T-helper 2 cell treated with Interferon-gamma antibody and Interleukin-4, amounts not matched to agents 5 μg/mL and 100 μg/mL, for 36 hours (primary cell): ENCODE results near the gene CEMP1.
A peak's percentile ranks its signal among the peaks of the same experiment; 100 is the strongest.
"Not testable (repeated sequence)": the region's sequence is repeated elsewhere in the genome, so short reads cannot be mapped to it uniquely, and the experiment has no call there.

Experiments
- DNase-seq: peaks from one replicate; pipeline ENCODE4 v3.0.0; 2021; ENCODE audit warnings: low spot score
- H3K27ac Mint-ChIP-seq: one replicate; pipeline ENCODE4 v1.8.0; 2021; ENCODE audit warnings: mild to moderate bottlenecking, mixed read lengths
- H3K27me3 Mint-ChIP-seq: one replicate; pipeline ENCODE4 v1.8.0; 2021; ENCODE audit warnings: low read depth, mixed read lengths
- H3K36me3 Mint-ChIP-seq: one replicate; pipeline ENCODE4 v1.8.0; 2021; ENCODE audit warnings: low read depth, mixed read lengths
- H3K4me1 Mint-ChIP-seq: one replicate; pipeline ENCODE4 v1.8.0; 2021; ENCODE audit warnings: low read depth, mixed read lengths
- H3K4me3 Mint-ChIP-seq: one replicate; pipeline ENCODE4 v1.8.0; 2022; ENCODE audit warnings: mild to moderate bottlenecking, moderate library complexity, mixed read lengths
- H3K9me3 Mint-ChIP-seq: one replicate; pipeline ENCODE4 v1.8.0; 2021; ENCODE audit warnings: mixed read lengths

CEMP1 gene

DNA sequence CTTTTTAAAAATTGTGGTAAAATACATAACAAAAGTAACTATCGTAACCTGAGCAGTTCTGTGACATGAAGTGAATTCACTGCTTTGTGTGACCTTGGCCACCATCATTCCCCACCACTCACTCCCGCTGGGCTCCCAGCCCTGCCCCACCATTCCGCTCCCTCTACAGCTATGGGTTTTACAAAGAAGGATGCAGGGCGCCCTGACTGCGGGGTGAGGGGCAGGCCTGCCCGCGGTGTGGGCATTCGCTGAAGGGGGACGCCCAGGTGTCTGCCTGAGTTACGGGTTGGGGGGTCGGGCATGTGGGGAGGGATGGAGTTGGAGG, at the start of gene CEMP1:
Gene CEMP1, minus strand, starts transcription at position 38 of the 325 bp plus-strand sequence. CDS start 335 bp downstream, outside the sequence.
- Mint-ChIP-seq H3K9me3 (no peaks in the 10 kb centered on the region), H3K4me1 (peaks cover 14% of the 10 kb centered on the region), H3K27me3 (no peaks in the 10 kb centered on the region), H3K4me3 (peak within 1 kb of the TSS; percentile 99), H3K36me3 (peaks cover 4% of the 10 kb centered on the region), H3K27ac (peak within 1 kb of the TSS; percentile 100)
- DNase-seq: no peak

DNA sequence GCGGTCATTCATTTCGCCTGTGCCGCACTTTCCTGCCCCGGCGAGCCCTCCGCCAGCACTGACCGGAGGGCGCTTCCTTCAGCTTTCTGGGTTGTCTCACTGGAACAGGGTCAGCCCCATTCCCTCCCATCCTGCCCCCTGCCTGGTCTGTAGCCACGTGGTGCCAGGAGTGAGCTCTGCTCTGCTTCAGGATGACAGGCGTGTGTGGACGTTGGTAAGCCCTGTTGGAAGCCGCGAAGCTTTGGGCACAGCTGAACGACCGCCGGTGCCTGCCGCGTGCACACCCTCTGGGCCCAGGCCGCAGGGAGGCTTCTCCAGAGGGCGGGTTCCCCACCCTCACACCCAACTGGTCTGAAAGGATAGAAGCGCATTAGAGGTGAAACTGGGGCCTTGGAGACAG, 49.6 kb upstream of the CEMP1 start:
- H3K9me3 Mint-ChIP-seq, H3K27ac Mint-ChIP-seq, H3K4me3 Mint-ChIP-seq, H3K36me3 Mint-ChIP-seq, H3K4me1 Mint-ChIP-seq, DNase-seq, H3K27me3 Mint-ChIP-seq: not testable (repeated sequence)

- H3K36me3 Mint-ChIP-seq, H3K9me3 Mint-ChIP-seq, H3K27me3 Mint-ChIP-seq, DNase-seq, H3K4me1 Mint-ChIP-seq, H3K4me3 Mint-ChIP-seq, H3K27ac Mint-ChIP-seq: not testable (repeated sequence)
These were observed 48.9 kb upstream of the CEMP1 start for GRCh38 chr16:2580143-2580542.

GRCh38 chr16:2578905-2579304, 47.7 kb upstream of the CEMP1 start:
- not testable (repeated sequence) for H3K4me3 Mint-ChIP-seq, DNase-seq, H3K4me1 Mint-ChIP-seq, H3K27ac Mint-ChIP-seq, H3K36me3 Mint-ChIP-seq, H3K9me3 Mint-ChIP-seq, H3K27me3 Mint-ChIP-seq

- H3K36me3 Mint-ChIP-seq, H3K4me1 Mint-ChIP-seq, H3K27ac Mint-ChIP-seq, DNase-seq, H3K27me3 Mint-ChIP-seq, H3K9me3 Mint-ChIP-seq, H3K4me3 Mint-ChIP-seq: not testable (repeated sequence)
These were observed 45.8 kb upstream of the CEMP1 start for GRCh38 chr16:2577044-2577443.

GRCh38 chr16:2575839-2576238, 44.6 kb upstream of the CEMP1 start:
- H3K4me3 Mint-ChIP-seq, H3K27me3 Mint-ChIP-seq, H3K36me3 Mint-ChIP-seq, H3K27ac Mint-ChIP-seq, H3K9me3 Mint-ChIP-seq, H3K4me1 Mint-ChIP-seq, DNase-seq: not testable (repeated sequence)

DNA sequence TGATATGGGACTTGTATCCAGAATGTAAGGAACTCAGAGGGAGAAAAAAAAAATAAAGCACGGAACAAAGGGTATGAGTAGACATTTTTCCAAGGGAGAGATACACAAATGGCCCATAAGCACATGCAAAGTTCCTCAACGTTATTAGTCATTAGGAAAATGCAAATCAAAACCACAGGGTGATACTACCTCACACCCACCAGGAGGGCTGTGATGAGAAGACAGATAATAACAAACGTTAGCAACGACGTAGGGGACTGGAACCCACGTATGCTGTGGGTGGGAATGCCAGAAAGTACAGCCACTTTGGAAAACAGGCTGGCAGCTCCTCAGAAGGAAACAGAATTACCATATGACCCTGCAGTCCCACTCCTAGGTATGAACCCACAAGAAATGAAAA, 41.5 kb upstream of the CEMP1 start:
- H3K9me3 Mint-ChIP-seq, H3K27me3 Mint-ChIP-seq, H3K4me3 Mint-ChIP-seq, H3K4me1 Mint-ChIP-seq, H3K36me3 Mint-ChIP-seq, H3K27ac Mint-ChIP-seq, DNase-seq: not testable (repeated sequence)

DNA sequence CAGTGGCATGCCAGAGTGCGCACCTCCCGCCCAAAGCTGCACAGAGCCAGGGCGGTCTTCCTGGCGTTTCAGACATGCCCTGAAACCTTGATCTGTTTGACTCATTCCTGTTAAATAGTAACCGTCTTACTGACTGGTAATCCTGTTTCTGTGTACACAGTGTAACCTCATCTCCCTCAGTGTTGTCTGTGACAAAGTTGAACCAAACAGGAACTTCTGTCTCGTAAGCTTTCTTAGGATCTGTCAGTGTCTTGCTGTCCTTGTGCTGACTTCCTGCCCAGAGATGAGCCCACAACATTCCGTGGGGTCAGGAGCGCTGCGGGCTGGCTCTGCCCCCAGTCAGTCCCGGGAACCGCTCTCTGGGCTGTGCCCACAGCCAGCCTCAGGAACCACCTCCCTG, 37.4 kb upstream of the CEMP1 start:
- H3K4me3 Mint-ChIP-seq, H3K4me1 Mint-ChIP-seq, H3K9me3 Mint-ChIP-seq, H3K27ac Mint-ChIP-seq, H3K27me3 Mint-ChIP-seq, H3K36me3 Mint-ChIP-seq, DNase-seq: not testable (repeated sequence)

- H3K4me1 Mint-ChIP-seq, H3K4me3 Mint-ChIP-seq, H3K36me3 Mint-ChIP-seq, H3K27me3 Mint-ChIP-seq, H3K9me3 Mint-ChIP-seq, H3K27ac Mint-ChIP-seq, DNase-seq: not testable (repeated sequence)
These were observed 36.3 kb upstream of the CEMP1 start for GRCh38 chr16:2567506-2567905.

DNA sequence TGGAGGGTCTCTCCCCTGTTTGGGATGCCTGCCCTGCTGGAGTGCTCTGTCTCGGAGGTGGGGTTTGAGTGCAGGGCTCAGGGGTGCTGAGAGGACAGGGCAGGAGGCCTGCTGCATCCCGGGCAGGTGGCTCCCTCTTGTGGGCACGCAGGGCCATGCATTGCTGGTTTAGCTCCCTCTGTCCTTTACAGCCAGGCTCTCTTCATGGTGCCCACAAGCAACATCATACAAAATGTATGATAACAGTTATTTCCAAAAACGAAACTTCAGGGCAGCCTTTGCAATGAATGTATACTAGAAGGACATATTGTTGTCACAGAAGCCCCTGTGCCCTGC, 29.6 kb upstream of the CEMP1 start:
- not testable (repeated sequence) for H3K9me3 Mint-ChIP-seq, H3K4me3 Mint-ChIP-seq, H3K4me1 Mint-ChIP-seq, H3K27me3 Mint-ChIP-seq, H3K36me3 Mint-ChIP-seq, H3K27ac Mint-ChIP-seq
- DNase-seq: peak; percentile 57

DNA sequence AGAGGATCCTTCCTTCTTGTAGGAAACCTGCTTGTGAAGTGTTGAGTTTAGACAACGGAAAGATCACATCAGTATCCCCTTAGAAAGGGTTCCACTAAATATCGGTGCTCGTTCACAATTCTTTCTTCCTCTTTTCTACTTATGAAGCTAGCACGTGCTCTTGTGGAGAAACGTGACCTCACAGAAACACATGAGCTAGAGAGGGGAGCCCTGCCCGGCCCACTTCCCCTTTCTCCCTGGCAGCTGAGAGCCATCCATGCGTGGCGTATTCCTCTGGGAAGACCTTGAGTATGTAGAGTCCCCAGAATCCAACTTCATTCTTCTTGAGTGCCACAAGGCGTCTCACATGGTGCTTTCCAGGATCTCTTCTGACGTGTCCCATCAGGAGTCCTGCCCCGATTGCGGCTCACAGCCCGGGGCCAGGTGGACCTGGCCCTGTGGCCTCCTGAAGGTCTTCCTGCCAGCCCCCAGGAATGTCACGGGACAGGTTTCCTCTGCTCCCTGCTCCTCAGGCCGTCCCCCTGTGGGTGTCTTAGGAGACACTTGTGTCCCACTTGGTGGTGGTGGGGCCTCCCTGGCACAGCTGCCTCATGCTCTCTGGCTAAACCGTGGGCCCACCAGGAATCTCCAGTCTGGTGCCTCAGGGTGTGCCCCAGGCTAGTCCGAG, 29.1 kb upstream of the CEMP1 start:
- not testable (repeated sequence) for H3K27ac Mint-ChIP-seq, H3K4me3 Mint-ChIP-seq, H3K9me3 Mint-ChIP-seq, H3K4me1 Mint-ChIP-seq, DNase-seq, H3K27me3 Mint-ChIP-seq, H3K36me3 Mint-ChIP-seq

GRCh38 chr16:2557150-2557549, 25.9 kb upstream of the CEMP1 start:
- H3K4me3 Mint-ChIP-seq, H3K27me3 Mint-ChIP-seq, DNase-seq, H3K4me1 Mint-ChIP-seq, H3K27ac Mint-ChIP-seq, H3K9me3 Mint-ChIP-seq, H3K36me3 Mint-ChIP-seq: not testable (repeated sequence)

DNA sequence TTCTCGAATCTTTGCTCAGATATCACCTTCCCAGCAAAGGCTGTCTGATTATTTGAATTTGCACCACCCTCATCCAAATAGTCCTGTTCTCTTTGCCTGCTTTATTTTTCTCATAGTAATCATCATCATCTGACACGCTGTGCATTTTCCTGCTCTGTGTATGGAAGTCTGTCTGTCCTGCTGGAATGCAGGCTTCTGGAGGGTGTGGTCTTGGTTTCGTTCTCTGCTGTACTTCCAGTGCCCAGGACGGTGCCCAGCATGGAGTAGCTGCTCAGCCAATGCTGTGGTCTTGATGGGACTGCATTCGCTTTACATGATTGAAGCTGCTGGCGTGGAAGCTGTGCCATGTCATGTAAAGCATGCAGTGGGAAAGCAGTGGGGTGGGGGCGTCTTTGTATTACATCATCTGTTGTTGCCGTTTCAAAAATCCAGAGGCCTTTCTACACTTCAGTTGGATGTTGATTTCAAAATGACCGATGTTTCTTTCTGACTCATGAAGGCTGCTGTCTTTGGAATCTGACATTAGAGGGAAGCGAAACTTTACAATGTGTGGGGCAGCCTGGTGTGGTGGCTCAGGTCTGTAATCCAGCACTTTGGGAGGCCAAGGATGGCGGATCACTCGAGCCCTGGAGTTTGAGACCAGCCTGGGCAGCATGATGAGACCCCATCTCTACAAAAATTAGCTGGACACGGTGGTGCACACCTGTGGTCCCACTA, 23.7 kb upstream of the CEMP1 start:
- not testable (repeated sequence) for H3K27me3 Mint-ChIP-seq, H3K36me3 Mint-ChIP-seq, H3K27ac Mint-ChIP-seq, H3K4me3 Mint-ChIP-seq, DNase-seq, H3K4me1 Mint-ChIP-seq, H3K9me3 Mint-ChIP-seq

DNA sequence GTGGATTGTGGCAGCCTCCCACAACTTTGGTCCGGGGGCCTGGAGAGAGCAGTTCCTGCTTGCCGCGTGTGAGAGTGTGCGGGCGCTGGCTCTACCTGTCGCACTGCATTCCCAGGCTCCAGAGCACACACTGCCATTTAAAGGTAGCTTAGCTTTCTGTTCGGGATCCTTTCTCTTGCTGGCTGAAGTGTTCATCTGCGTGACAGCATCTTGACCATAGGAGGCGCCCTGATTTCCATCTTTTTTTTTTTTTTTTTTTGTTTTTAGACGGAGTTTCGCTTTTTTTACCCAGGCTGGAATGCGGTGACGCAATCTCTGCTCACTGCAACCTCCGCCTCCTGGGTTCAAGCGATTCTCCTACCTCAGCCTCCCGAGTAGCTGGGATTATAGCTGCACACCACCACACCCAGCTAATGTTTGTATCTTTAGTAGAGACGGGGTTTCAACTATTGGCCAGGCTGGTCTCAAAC, 20.2 kb upstream of the CEMP1 start:
- H3K36me3 Mint-ChIP-seq, H3K27ac Mint-ChIP-seq, DNase-seq, H3K4me3 Mint-ChIP-seq, H3K4me1 Mint-ChIP-seq, H3K9me3 Mint-ChIP-seq, H3K27me3 Mint-ChIP-seq: not testable (repeated sequence)

DNA sequence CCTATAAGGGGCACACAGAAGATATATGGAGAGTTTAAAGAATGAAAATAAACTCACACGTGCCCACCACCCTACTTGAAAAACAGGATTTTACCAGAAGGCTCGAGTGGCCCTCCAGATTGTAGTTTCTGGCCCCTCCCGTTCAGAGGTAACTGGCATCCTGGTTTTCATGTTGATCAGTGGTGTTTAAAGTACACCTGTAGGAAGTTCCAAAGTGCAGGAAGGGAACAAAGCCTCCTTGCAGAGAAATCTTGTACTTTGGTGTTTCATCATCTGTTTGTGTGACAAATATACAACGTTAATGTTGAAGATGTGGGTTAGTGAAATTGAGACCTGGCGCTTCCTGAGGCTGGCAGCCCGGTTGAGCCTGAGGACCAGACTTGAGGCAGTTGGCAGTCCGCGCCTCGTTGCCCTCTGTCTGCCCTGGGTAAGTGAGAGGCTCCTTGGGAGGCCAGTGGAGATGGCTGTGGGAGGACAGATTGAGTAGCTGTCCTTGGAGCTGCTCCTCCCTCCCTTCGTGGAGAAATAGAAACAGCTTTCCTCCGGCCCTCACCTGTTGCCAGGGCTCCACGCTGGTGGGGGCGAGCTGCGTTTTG, 19.2 kb upstream of the CEMP1 start:
- H3K27ac Mint-ChIP-seq, H3K4me3 Mint-ChIP-seq: not testable (repeated sequence)

More for the DNA sequence above, 19.2 kb upstream of the CEMP1 start:
- DNase-seq, H3K27me3 Mint-ChIP-seq, H3K9me3 Mint-ChIP-seq, H3K36me3 Mint-ChIP-seq, H3K4me1 Mint-ChIP-seq: not testable (repeated sequence)
